C1 segment of cervical spinal cord (tissue), 14 donors: Measurements from ENCODE around the gene CRB2.
"Not testable (repeated sequence)": the region's sequence is repeated elsewhere in the genome, so short reads cannot be mapped to it uniquely, and the experiment has no call there.

ENCODE experiments used
- DNase-seq, 14 donors: peaks; one replicate each; lab custom pipeline; 2025; lab: John Stamatoyannopoulos, UW

The CRB2 gene

DNA sequence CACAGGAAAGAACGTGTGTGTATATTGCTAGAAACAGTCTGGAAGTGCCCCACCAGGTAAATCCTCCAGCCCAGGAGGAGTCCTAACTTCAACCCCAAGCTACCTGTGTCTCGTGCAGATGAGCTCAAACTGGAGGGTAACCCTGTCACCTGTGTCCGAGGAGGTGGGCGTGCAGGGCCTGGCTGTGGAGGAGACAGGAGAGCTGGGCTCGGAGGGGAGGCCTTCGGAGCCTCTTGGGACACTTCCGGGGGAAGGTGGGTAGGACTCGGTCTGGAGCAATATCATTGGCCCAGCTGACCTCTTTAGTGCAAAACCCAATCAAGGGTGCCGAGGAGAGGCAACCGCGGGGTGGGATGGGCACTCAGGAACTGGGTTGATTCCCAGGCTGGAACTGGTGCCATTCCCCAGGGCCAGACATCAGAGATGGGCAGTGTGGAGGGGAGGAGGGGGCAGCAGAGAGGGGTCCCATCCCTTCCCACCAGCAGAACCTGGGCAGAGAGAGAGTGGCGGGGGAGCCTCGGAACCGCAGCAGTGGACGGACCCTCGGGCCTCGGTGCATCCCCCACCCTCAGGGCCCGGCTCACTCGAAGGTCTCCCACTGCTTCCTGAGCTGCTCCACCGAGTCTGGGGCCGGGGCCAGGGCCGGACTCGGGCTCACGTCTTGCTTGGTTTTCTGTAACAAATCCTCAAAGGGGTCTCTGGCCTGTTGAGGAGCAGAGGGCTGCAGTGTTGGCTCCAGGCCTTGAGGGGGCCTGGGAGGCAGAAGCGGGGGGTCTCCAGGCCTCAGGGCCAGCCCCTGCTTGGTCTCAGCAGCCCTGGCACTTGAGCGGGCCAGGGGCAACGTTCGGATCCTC, 25.1 kb downstream of the CRB2 start:
- peak in 1 of 14 donors; percentile 21 for DNase-seq

DNA sequence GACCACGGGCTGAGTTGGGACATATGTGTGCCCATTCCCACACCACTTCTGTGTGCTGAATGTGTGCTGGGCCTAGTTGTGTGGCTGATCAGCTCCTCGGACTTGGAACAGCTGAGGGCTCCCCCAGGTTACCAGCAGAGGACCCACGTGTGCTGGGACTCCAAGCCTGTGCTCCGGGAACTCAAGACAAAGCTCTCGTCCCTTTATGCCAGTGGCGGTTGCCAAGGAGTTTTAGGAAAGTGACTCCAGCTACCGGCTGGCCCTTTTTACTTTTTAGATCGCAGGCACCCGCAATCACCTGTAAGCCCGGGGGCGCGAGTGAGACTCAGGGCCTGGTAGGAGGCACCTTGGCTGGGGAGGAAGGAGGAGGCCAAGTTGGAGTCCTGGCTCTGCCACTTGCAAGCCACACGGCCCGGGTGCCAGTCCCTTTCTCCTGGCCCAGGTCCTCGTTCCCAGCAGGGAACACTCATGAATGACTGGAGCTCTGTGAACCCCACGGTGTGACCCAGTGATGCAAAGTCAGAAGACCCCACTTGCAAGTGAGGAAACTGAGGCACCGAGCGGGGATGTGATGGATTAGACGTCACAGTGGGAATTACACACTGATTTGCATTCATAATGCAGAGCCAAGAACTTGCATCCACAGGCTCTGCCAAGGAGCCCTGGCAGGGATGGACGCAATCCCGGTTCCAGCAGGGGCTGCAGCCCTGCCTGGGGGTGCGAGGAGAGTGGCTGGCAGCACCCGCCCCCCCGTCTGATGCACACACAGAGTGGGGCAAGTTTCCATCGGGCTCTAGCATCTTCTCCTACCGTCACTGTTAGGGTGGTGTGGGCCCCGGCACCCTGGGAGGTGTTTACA, 26.9 kb downstream of the CRB2 start:
- peak in 9 of 14 donors; percentile 32 to 87 (median 65) for DNase-seq

DNA sequence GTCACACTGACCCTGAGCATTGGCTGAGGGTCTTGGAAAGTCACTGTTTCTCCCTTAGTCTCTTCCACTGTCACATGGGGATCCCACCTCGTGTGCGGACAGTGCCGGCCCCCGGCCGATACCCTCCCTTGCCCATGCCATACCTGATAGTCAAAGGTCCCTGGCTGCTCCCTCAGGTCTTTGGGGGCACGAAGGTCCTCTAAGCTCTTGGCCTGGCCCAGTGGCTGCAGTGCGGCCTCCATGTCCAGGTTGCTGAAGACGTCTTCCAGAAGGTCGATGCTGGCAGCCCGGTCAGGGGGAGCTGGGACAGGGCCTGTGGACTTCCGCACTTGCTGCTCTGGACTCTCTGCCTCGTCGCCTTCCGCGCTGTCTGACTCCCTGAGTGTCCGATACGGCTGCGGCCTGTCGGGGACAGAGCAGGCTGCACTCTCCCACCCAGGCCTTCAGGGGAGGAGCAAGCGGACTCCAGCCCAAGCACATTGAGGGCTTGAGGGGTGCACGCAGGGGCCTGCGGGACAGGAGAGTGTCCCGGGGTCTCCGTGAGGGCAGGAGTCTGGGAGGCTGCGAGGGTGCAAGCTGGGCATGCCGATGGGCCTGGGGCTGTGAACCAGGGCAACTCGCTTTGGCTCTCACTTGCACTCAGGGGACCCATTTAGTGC, 27.6 kb downstream of the CRB2 start:
- DNase-seq: no peak

DNA sequence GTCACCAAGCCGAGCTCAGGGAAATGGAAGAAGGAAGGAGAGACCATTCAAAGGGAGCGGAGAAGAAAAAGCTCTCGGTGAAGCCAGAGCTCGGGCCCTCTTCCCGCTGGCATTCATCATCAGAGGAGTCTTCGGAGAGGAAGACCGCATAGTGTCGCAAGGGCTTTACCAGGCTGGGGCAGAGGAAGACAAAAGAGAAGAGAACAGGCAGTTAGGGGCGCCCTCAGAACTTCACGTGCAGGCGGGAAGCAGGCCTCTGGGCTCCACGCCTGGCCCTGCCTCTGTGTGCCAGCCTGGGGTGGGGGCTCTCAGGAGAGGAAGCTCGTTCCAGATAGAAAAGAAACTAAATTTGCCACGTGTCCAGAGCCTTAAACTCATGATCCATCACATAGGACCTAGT, 31.7 kb downstream of the CRB2 start:
- DNase-seq: no peak

DNA sequence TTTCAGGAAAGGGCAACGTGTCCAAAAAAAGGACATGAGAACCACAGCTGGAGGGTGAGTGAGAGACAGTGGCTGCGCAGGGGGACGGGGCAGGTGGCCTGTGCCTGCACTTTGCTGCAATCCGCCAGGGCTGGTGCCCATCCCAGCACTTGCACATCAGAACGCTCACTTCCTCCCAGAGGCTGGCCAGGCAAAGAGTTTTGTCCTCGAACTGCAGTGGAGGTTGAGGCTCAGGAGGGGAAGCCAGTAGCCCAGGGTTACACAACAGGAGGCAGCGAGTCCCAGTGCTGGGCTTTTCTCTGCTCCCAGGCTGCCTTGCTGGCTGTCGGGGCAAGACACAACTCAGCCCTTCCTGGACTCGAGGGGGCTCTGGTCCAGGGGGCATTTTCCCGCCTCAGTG, 33.1 kb downstream of the CRB2 start:
- DNase-seq: no peak

DNA sequence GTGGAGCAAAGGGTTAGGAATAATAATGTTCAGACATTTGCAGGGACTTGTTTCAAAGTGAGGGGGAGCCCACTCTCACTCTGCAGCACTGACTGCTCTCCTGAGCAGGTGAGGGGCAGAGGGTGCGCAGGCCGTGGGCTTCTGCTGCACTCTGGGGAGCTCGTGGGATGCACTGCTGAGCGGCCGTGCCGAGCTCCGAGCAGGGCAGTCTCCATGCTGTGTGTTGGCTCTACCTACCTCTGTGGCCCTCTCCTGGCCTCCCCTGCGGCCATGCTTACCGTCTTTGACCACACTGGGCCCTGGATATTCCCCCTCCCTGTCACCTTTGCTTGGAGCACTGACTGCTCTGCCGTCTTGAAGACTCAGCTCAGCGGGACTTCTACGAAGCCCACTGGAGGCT, 33.7 kb downstream of the CRB2 start:
- no peak for DNase-seq

DNA sequence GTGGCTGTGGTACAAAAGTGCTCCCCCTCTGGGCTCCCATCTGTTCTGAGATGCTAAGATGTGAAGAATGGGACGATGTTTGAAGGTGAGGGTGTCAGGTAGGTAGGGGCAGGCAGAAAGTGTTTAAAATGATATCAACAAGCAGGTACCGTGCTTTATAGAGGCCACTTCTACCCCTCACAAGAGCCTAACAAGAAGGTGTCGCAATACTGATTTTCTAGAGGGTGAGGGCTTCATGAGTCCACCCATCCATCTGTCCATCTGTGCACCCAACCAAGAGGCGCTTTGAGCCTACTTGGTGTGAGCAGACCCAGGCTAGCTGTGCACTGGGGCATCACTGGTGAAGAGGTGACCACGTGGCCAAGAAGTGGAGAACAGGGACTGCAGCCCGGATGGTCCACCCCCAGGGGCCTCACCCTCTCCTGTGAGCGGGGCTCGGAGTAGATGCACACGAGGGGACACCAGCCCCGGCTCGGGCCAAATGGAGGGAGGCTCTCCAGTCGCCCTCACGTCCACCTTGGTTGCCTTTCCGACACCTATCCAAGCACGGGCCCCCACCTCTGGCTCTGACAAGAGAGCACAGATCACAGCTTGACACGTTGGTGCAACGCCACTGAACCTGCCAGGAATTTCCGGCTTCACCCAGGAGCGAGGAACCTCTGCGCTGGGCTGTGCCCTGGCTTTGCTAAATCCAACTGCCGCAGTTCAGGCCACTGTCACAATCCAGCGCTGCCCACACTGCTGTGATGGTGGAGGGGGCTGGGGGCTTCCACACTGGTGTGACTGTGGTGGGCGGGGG, 34.5 kb downstream of the CRB2 start:
- no peak for DNase-seq

DNA sequence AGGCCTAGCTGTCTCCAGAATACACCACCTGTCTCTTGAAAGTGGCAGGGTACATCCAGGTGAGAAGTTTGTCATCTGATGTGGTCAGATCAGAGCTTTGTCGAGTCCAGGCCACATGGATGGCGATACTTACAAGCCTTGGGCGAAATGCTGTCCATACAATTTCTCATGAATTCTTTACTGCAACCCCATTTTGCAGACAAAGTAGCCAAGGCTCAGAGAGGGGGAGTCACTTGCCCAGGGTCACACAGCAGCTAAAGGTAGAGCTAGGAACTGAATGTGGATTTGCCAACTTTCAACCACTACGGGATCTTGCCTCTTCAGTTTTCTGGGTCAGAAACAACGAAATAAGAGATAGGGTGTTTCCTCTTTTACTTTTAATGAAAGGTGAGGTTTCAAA, 35.2 kb downstream of the CRB2 start:
- DNase-seq: no peak

DNA sequence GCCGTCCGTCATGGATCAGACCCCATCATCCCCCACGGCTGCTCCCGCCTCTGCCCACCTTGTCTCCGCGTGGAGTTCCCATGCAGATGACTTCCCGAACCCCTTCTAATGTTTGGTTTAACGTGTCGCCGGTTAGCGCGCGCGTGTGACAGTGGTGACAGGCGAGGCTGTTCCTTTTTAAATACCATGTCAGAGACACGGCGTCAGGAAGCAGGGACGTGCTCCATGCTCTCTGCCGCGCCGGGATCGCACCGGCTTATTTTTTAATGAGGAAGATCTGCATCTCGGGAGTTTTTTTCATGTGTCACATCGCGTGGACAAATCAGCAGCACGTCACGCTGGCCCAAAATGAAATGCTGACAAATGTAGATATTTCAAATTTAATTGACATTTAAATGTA, 35.9 kb downstream of the CRB2 start:
- no peak for DNase-seq

DNA sequence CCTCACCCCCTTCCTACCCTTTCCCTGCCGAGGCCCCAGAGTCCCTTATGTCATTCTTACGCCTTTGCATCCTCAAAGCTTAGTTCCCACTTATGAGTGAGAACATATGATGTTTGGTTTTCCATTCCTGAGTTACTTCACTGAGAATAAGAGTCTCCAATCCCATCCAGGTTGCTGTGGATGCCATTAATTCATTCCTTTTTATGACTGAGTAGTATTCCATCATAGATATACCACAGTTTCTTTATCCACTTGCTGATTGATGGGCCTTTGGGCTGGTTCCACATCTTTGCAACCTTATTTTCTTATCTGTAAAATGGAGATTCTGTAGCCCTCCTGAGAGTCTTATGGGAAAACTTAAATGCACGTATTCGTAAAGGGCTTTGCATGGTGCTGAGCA, 36.8 kb downstream of the CRB2 start:
- no peak for DNase-seq

DNA sequence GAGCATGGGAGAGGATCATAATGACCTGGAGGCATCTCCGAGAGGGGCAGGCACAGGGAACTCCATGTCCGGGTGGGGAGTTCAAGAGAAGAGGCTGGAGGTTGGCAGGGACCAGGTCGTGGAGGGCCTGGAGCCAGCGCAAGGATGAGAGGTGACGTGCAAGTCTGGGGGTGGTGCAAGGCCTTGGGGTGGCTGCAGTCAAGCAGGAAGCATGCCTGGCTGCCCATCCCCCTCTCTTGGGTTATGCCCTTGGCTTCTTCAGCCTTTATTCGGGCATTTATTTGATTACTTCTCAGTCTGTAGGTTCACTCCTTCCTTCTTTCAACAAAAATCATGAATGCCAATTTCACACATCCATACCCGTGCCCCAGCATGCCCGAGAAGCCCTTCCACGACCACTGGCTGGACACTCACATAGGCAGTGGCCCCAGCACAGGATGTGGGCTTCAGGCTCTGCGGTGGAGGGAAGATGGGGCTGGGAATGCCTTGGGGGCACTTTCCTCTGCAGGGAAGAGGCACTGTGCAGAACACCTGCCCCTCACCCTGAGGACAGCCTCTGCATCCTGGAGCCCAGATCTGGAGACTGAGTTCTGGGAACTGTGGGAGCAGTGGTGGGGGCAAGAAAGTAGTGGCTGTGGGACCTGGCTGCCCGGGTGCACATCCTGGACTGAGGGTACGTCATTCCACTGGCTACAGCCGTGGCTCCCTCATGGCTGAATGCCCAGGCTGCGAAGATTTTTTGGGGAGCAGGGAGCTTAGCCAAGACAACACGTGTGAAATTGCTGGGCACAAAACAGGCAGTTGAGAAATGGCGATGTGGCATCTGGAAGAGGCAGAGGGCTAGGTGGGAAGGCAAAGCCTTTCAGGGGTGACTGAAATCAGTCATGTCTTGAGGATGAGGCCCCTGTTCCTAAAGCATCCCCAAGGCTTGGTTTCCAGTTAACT, 38.6 kb downstream of the CRB2 start:
- DNase-seq: no peak

DNA sequence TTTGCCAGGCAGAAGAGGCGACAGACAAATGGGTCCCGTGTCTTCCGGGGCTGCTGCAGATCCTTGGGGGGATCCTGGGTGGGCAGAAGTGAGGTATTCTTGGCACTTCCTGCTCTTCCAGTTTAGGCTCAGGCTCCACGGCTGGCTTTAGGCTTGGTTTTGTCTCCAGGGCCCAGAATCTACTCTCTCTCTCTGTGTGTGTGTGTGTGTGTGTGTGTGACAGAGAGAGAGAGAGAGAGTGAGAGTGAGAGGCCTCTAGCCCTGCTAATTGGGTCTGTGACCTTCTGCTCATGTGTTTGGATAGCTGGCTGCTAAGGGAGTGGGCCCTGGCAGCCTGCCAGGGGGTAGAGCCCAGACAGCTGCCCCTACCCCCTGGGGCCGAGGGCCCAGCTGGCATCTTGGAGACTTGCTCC, 39.3 kb downstream of the CRB2 start:
- DNase-seq: no peak

DNA sequence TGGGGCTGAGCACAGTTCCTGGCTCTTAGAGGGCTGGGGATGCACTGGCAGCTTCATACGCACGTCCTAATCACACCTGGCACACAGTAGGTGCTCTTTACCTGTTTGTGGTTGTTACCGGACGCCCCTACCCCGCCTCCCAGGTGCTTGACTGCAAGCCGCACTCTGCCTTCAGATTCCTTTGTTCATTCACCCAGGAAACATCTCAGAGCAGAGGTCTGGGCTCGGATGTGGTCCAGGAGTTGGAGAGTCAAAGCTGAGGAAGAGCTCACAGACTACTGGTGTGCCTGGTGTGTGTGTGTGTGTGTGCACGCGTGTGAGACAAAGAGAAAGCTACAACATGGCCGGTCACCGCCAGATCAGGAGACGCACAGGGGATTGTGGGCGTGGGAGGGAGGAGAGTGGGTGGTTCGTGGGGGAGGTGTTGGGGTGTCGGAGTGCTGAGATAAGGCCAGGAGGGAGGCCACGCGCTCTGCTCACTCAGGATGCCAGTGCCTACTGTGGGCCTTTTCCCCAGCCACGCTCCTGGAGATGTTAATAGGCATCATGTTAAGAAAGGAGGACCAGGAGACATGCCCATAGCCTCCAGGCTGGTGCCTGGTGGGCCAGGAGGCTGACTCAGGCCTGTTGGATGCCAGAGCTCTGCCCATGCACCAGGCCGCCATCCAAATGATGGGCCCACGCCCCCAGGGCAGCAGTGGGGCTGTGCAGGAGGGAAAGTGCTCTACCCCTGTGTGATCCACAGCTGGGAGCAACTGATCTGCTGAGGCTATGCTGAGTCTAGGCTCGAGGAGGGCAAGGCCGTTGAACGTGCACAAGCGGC, 39.9 kb downstream of the CRB2 start:
- peak in 1 of 14 donors; percentile 25 for DNase-seq

DNA sequence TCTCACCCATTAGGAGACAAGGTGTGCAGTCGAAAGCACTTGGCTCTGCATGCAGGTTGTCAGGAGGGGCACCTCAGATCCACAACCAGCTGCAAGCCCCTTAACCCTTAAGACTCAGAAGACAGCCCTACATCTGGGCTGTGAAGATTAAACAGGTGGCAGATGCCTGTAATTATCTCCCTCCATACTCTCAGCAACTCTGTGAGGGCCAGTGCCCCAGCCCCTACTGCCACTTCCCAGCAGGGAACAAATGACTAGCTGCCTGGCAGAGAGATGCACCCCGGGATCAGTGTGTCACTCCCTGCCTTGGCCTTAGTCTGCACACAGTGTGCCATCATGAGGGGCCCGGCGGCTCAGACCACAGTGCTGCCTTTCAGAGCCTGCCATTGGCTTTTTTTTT, 42.0 kb downstream of the CRB2 start:
- no peak for DNase-seq

DNA sequence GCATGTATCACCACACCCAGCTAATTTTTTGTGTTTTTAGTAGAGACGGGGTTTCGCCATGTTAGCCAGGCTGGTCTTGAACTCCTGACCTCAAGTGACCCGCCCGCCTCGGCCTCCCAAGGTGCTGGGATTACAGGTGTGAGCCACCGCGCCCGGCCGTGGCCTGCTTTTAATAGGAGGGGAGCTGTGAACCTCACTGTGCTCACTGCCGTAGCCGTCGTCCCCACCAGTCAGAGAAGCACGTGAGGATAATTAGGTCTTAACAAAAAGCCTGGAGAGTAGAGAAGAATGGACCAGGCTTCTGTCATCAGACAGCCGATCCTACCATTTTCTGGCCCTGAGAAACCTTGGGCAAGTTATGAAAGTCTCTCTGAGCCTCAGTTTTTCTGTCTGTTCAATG, 42.9 kb downstream of the CRB2 start:
- not testable (repeated sequence) for DNase-seq

DNA sequence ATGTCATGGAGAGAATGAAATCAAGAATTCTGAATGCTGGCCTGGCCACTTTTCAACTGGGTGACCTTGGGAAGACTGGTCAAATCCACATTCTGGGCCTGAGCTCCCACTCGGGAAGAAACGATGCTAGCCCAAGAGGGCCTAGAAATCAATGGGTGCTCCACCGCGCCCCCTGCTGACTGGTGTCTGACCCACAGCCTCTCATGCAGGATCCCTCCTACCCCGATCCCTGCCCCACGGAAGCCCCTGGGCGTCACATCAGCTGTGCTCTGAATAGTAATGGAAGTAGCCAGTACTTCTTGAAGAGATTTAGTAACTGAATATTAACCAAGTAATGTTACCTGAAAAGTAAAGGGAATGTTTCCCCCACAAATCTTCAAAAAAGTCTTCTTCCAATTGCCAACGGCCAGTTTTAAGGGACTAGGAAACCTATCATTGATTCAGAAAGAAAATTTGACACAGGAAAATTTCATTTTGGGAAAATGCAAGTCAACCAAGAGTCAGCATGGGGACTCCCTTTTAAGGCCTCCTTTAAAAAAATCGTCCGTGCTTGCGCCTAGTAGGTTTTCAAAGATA, 43.9 kb downstream of the CRB2 start:
- DNase-seq: no peak

DNA sequence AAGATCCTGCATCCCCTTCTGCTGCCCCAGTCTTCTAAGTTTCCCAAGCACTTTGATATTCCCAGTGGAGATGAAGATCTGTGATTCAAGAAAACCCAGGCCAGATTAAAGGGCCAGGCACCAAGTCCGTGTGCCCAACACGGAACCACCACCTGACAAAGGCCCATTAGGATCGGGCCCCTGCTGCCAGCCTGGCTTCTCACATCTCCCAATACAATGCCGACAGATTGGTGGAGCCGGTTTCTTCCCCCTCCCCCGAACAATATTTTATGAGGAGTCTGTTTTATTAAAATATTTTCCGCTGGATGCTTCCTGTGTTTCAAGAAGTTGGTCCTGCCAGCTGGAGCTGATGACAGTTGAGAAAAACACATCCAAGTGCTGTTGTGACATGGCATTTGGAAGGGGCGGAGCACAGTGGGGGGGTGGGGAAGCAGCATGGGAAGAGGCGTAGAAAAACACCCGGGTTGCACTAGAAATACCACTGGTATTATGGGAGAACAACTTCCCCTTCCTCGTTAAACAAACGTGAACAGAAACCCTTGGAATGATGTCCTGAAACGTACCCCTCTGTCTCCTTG, 45.0 kb downstream of the CRB2 start:
- DNase-seq: no peak

DNA sequence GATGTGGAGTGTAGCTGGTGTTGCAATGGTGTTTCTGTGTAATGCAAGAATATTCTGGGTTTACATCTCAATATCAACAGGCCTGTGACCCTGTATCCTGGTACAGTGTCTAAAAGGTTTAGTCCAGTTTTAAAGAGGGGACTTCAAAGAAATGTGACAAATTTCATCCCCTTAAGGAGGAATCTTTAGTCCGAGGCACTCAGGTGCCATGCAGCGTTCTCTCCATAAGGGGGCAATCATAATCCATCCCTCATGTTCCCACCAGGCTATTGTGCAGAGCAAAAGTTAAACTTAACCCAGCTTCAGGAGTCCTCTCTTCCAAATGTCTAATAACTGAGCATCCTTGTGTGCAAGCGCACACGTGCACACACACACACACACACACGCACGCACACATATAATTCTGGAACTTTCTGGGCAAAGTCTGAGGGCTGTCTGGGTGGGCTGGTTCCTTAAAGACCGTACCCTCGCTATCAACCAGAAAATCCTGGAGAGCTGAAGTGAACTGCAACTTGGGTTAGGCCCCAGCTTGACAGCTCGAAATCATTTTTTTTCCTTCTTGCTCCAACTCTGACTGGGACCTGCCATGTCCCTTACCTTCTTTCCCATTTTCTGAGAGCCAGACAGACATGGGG, 46.0 kb downstream of the CRB2 start:
- peak in 3 of 14 donors; percentile 12 to 16 (median 15) for DNase-seq
